Gastrocnemius medialis (tissue), 4 donors: ENCODE measurements around the gene DENND5B.
"Not testable (repeated sequence)": the region's sequence is repeated elsewhere in the genome, so short reads cannot be mapped to it uniquely, and the experiment has no call there.

Experiments
- POLR2A ChIP-seq, 2 donors: fragments of 450-650 bp; IDR thresholded peaks; one replicate each; pipeline ENCODE4 v1.6.1; 2017; ENCODE audit warnings: antibody characterized with exemption in 2 of 2, mild to moderate bottlenecking in 2 of 2, moderate library complexity in 2 of 2
- TF ChIP-seq, protein P1 (sequence below), 5 experiments: fragments of 450-650 bp in 3 of 5; fragments of 200-600 bp in 2 of 5; sonication (generic) in 2 of 5; IDR thresholded peaks in 4 of 5; conservative IDR thresholded peaks in 1 of 5; 1 replicate in 4 of 5; 2 replicates in 1 of 5; pipeline ENCODE4 v1.5.1; 2016 to 2019; ENCODE audit warnings: antibody characterized with exemption in 5 of 5, mild to moderate bottlenecking in 3 of 5, moderate library complexity in 3 of 5

DNA sequence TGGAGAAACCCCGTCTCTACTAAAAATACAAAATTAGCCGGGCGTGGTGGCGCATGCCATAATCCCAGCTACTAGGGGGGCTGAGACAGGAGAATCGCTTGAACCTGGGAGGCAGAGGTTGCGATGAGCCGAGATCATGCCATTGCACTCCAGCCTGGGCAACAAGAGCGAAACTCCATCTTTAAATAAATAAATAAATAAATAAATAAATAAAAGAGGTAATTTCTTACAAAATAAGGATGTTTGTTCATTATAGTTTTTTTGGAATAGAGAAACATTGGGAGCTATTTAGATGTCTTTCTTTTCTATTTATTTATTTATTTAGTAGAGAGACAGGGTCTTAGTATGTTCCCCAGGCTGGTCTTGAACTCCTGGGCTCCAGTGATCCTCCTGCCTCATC lies 213.7 kb downstream of the DENND5B start:
- not testable (repeated sequence) for TF ChIP-seq POLR2A (IDR thresholded peaks at IDR 0.05)
- TF ChIP-seq, protein P1, sequence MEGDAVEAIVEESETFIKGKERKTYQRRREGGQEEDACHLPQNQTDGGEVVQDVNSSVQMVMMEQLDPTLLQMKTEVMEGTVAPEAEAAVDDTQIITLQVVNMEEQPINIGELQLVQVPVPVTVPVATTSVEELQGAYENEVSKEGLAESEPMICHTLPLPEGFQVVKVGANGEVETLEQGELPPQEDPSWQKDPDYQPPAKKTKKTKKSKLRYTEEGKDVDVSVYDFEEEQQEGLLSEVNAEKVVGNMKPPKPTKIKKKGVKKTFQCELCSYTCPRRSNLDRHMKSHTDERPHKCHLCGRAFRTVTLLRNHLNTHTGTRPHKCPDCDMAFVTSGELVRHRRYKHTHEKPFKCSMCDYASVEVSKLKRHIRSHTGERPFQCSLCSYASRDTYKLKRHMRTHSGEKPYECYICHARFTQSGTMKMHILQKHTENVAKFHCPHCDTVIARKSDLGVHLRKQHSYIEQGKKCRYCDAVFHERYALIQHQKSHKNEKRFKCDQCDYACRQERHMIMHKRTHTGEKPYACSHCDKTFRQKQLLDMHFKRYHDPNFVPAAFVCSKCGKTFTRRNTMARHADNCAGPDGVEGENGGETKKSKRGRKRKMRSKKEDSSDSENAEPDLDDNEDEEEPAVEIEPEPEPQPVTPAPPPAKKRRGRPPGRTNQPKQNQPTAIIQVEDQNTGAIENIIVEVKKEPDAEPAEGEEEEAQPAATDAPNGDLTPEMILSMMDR (IDR thresholded peaks at IDR 0.05 in 4 of 5, conservative IDR thresholded peaks at IDR 0.05 in 1 of 5): not testable (repeated sequence)
